Measurements from ENCODE around the gene MTG1. TPM values are rescaled to one million over a fixed set of nuclear protein-coding genes. Genes with fewer than 3 reads are reported as not detected.
"Not testable (repeated sequence)": the region's sequence is repeated elsewhere in the genome, so short reads cannot be mapped to it uniquely, and the experiment has no call there.

MTG1 gene
- total RNA-seq, 1 donor from 2014 or later, result 33.3 TPM

GRCh38 chr10:133396035-133396624, 2.2 kb downstream of the MTG1 start:
- DNase-seq (ENCODE audit: low spot score), result peak; percentile 72

- DNase-seq (ENCODE audit: low spot score), result peak; percentile 28
Observed at GRCh38 chr10:133397938-133398337, 4.0 kb downstream of the MTG1 start.

GRCh38 chr10:133399123-133399601, 5.2 kb downstream of the MTG1 start:
- DNase-seq (ENCODE audit: low spot score), result peak; percentile 83

DNA sequence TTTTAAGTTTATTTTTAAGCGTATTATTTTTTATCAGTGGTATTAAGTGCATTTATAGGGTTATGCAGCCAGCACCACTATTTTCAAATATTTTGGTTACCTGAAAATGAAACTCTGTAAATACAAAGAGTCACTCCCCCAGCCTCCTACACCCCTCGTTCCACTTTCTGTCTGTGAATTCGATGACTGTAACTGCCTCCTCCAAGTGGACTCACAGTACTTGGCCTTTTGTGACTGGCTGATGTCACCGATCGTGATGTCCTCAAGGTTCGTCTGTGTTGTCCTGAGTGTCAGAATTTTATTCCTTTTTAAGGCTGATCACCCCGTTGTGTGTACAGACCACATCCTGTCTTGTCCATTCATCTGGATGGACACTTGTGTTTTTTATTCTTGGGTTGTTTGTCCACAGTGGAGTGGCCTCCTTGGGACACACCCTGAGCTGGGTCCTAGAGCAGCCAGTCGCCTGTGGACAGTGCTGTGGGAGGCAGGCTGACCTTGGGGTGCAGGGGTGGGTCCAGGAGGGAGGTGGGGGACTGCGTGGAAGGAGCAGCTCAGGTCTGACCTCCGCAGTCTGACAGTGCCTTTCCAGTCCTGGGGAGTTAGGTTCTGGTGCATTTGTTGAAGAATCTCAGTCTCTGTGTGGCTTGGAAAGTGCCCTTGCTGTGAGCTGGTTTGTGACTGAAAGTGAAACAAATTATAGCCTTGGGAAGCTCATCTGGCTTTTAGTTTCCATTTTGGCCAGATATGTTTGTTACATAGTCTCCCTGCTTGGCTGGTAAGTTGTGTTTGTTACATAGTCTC, 6.9 kb downstream of the MTG1 start:
- peak; percentile 47 for DNase-seq (ENCODE audit: low spot score)

DNA sequence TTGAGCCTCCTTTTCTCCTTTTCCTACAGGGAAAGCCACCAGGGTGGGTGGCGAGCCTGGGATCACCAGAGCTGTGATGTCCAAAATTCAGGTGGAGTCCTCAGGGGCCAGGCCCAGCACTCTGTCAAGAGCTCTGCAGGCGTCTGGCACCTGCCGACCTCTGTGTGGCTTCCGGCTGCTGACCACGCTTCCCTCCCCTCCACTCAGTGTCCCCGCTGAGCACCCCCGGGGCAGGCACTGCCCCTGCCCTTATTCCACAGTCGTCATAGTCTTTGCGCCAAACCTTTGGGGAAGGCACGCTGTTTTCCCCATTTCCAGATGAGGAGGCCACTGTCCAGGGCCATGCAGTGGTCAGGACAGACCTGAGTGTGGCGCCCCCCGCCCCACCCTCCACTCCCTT, 7.5 kb downstream of the MTG1 start:
- peak; percentile 80 for DNase-seq (ENCODE audit: low spot score)

DNA sequence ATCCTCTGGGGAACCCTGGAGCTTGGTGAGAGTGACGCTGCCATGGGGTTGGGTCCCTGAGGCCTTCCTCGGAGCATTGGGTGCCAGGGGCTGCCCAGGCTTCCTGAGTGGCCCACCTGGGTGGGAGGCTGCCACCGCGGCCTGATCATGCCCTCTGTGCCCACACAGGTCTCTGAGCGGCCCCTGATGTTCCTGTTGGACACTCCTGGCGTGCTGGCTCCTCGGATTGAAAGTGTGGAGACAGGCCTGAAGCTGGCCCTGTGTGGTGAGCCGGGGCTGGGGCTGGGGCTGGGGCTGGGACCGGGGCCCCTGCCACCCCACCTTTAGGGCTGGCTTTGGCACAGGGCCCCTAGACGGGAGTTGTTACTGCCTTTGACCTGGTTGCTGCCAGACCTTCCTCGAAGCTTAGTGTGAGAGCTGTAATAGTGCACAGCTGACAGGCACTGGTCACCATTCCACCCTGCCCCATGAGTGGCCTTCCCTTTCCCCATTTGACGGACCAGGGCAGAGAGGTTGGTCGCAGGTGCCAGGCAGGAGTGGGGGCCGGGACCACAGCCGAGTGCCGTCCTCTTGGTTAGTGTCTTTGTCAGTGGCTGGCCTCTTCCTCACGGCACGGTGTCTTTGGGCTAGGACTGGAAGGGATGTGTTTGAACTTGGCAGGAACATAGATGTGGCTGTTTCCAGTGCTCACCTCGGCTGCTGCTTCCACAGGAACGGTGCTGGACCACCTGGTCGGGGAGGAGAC, 8.2 kb downstream of the MTG1 start:
- DNase-seq (ENCODE audit: low spot score), result peak; percentile 88

- DNase-seq (ENCODE audit: low spot score), result peak; percentile 43
Observed at GRCh38 chr10:133403359-133403758, 9.4 kb downstream of the MTG1 start.

DNA sequence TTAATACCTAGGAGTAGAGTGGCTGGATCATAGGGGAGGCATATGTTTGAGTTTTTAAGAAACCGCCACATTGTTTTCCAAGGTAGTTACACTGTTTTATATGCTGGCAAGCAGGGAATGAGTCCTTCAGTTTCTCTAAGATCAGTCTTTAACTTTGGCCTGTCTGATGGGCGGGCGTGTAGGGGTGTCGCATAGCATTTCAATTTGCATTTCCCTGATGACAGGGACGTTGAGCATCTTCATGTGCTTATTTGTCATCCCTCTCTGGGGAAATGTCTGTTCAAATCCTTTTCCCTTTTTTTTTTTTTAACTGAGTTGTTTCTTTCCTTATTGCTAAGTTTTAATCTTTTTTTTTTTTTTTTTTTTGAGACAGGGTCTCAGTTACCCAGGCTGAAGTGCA, 9.8 kb downstream of the MTG1 start:
- DNase-seq (ENCODE audit: low spot score), result no peak

GRCh38 chr10:133405272-133405671, 11.3 kb downstream of the MTG1 start:
- DNase-seq (ENCODE audit: low spot score), result no peak

GRCh38 chr10:133405844-133406527, 12.0 kb downstream of the MTG1 start:
- no peak for DNase-seq (ENCODE audit: low spot score)

DNA sequence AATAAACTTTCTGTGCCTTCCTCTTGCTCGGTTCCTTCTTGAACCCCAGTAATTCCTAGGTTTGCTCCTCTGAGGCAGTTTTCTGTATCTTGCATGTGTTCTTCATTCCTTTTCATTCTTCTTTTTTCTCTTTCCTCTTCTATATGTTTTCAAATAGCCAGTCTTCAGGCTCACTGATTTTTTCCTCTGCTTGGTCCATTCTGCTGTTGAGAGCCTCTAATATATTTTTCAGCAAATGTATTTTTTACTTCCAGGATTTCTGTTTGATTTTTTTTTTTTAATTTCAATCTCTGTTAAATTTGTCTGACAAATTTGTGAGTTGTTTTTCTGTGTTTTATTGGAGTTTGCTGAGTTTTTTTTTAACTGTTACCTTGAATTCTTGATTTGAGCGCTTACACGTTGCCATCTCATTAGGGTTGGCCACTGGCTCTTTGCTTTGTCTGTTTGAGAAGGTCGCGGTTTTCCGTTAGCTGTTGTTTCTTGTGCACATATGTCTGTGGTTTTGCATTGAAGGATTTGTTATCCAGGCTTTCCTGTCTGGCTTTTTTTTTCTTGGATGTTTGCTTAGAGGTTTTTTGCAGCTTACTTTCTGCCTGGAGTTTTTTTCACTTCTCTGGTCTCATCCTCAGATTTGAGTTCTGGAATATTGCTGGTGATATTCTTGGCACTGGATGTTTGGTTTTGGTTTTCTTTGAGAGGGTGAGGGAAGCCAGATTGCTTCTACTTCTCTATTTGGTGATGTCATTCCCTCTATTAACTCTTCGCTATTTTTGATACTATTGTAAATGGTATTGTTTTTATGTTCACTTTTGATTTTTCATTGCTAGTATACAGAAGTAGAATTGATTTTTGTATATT, 17.8 kb downstream of the MTG1 start:
- no peak for DNase-seq (ENCODE audit: low spot score)

DNA sequence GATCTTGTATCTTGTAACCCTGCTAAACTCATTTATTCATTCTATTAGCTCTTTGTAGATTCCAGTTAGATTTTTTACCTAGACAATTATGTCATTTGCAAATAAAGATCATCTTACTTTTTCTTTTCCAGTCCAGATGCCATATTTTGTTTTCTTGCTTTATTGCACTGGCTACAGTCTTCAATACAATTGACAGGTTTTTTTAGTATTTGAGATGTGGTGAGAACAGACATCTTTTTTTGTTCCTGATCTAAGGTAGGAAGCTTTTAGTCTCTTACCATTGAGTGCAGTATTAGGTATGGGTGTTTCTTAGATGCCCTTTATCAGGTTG, 18.4 kb downstream of the MTG1 start:
- DNase-seq (ENCODE audit: low spot score), result no peak

DNA sequence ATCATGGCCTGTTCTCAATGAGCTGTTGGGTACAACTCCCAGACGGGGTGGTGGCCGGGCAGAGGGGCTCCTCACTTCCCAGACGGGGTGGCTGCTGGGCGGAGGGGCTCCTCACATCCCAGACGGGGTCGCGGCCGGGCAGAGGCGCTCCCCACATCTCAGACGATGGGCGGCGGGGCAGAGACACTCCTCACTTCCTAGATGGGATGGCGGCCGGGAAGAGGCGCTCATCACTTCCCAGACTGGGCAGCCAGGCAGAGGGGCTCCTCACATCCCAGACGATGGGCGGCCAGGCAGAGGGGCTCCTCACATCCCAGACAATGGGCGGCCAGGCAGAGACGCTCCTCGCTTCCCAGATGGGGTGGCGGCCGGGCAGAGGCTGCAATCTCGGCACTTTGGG, 20.4 kb downstream of the MTG1 start:
- not testable (repeated sequence) for DNase-seq (ENCODE audit: low spot score)

GRCh38 chr10:133415752-133416151, 21.8 kb downstream of the MTG1 start:
- DNase-seq (ENCODE audit: low spot score), result no peak

GRCh38 chr10:133418289-133418993, 24.5 kb downstream of the MTG1 start:
- no peak for DNase-seq (ENCODE audit: low spot score)

DNA sequence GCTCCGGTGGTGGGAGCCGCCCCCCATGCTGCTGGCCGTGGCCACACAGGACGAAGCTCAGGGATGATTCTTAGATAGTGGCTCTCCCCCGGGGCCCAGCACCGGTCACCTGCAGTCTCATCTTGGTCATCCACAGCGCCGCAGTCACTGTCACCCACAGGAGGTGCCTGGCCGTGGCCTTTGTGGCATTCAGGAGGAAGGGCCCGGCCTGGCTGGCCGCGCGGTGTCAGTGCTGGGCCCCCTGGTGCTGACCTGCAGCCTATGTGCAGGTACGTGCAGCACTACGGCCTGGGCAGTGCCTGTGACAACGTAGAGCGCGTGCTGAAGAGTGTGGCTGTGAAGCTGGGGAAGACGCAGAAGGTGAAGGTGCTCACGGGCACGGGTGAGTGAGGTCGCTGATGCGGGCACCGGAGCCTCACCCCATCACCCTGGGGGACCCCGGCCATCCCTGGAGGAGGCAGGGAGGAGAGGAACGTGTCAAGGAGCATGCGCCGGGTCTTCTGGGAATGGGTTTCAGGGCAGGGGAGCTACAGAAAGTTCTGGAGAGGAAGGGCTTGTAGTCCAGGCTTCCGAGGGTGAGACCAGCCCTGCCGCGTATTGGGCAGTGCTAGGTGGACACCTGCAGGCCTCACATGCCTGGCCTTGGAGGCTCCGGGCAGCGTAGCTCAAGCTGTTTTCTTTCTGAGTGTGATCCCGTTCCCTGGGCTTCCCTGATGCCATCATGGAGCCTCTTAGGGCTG, 25.4 kb downstream of the MTG1 start:
- no peak for DNase-seq (ENCODE audit: low spot score)

DNA sequence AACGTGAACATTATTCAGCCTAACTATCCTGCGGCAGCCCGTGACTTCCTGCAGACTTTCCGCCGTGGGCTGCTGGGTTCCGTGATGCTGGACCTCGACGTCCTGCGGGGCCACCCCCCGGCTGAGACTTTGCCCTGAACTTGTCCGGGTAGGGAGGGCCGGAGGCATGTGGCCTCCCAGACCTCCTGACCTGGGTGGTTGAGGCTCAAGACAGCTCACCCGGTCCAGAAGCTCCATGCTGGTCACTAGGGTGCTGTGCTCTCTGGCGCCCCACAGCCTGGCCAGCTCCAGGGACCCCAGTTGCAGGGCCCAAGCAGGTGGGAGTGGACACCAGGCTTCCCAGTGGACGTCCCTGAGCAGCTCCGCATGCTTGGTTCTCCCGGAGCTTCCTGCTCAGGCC, 26.1 kb downstream of the MTG1 start:
- DNase-seq (ENCODE audit: low spot score), result no peak

DNA sequence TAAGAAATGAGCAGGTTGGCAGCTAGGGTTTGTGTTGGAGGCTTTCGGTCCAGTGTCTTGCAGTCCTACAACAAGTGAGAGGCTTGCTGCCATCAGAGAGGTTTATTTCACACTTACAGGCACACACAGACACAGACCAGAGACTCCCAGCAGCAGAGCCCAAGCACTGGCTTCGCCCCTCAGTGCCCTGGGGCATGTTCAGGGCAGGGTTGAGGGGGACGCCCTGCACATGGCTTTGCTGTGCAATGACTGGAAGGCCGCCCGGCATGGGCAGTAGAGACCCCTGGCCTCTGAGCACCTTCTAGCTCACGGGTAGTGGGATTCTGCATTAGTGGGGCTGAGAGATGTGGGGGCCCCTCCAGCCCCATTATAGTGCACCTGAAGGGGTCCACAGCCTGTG, 26.6 kb downstream of the MTG1 start:
- DNase-seq (ENCODE audit: low spot score), result no peak

Measured in mesenteric fat pad (tissue), 1 donor.